Stimulated activated CD4-positive, alpha-beta T cell treated with anti-CD3 and anti-CD28 coated beads, Interleukin-4, amount 100 ng/mL, for 24 hours (primary cell): ENCODE data around the gene SMPD3.

Source experiments
- DNase-seq: peaks from one replicate; pipeline ENCODE4 v3.0.0-alpha.2; 2020

The SMPD3 gene

GRCh38 chr16:68351463-68351862 is 96.8 kb downstream of the SMPD3 start:
- DNase-seq = no peak

GRCh38 chr16:68350813-68351350 is 97.4 kb downstream of the SMPD3 start:
- DNase-seq = no peak

GRCh38 chr16:68349838-68350410 is 98.4 kb downstream of the SMPD3 start:
- no peak for DNase-seq

GRCh38 chr16:68348639-68349445 is 99.5 kb downstream of the SMPD3 start:
- DNase-seq = no peak

- no peak for DNase-seq
These were observed 100.7 kb downstream of the SMPD3 start for GRCh38 chr16:68347605-68348004.

GRCh38 chr16:68346892-68347480 is 101.3 kb downstream of the SMPD3 start:
- DNase-seq = no peak

GRCh38 chr16:68345958-68346635 is 102.2 kb downstream of the SMPD3 start:
- DNase-seq = no peak

- DNase-seq = no peak
These were observed 102.9 kb downstream of the SMPD3 start for GRCh38 chr16:68345351-68345810.

GRCh38 chr16:68344252-68344651 is 104.1 kb downstream of the SMPD3 start:
- no peak for DNase-seq

GRCh38 chr16:68343137-68343536 is 105.2 kb downstream of the SMPD3 start:
- no peak for DNase-seq

GRCh38 chr16:68342620-68343019 is 105.7 kb downstream of the SMPD3 start:
- no peak for DNase-seq

GRCh38 chr16:68339214-68339613 is 109.1 kb downstream of the SMPD3 start:
- no peak for DNase-seq

- no peak for DNase-seq
These were observed 109.8 kb downstream of the SMPD3 start for GRCh38 chr16:68338326-68339119.

- no peak for DNase-seq
These were observed 113.1 kb downstream of the SMPD3 start for GRCh38 chr16:68335175-68335574.

GRCh38 chr16:68332411-68333121 is 115.7 kb downstream of the SMPD3 start:
- no peak for DNase-seq

GRCh38 chr16:68331879-68332410 is 116.4 kb downstream of the SMPD3 start:
- no peak for DNase-seq

- DNase-seq = no peak
These were observed 119.4 kb downstream of the SMPD3 start for GRCh38 chr16:68328860-68329390.

GRCh38 chr16:68328151-68328859 is 120.0 kb downstream of the SMPD3 start:
- DNase-seq = peak; percentile 83

- DNase-seq = no peak
These were observed 123.4 kb downstream of the SMPD3 start for GRCh38 chr16:68324780-68325357.

GRCh38 chr16:68324336-68324735 is 124.0 kb downstream of the SMPD3 start:
- no peak for DNase-seq
